Endothelial cell (in vitro differentiated cells): ENCODE results near the gene HDAC7. TPM values are rescaled to one million over a fixed set of nuclear protein-coding genes. Genes with fewer than 3 reads are reported as not detected.

Experiments used
- DNase-seq: peaks from one replicate; pipeline ENCODE4 v3.0.0; 2021; ENCODE audit warnings: low spot score
- H3K27ac Mint-ChIP-seq: one replicate; pipeline ENCODE4 v1.8.0; 2021; ENCODE audit warnings: mixed read lengths, inconsistent platforms; ENCODE audit not compliant: unreplicated experiment
- H3K27me3 Mint-ChIP-seq: one replicate; pipeline ENCODE4 v1.8.0; 2021; ENCODE audit warnings: mild to moderate bottlenecking, moderate library complexity, mixed read lengths, inconsistent platforms; ENCODE audit not compliant: unreplicated experiment
- H3K36me3 Mint-ChIP-seq: one replicate; pipeline ENCODE4 v1.8.0; 2021; ENCODE audit warnings: mild to moderate bottlenecking, low read depth, mixed read lengths, inconsistent platforms; ENCODE audit not compliant: unreplicated experiment
- H3K4me1 Mint-ChIP-seq: one replicate; pipeline ENCODE4 v1.8.0; 2021; ENCODE audit warnings: mild to moderate bottlenecking, mixed read lengths, inconsistent platforms; ENCODE audit not compliant: unreplicated experiment
- H3K4me3 Mint-ChIP-seq: one replicate; pipeline ENCODE4 v1.8.0; 2021; ENCODE audit warnings: mild to moderate bottlenecking, mixed read lengths, inconsistent platforms; ENCODE audit not compliant: unreplicated experiment
- H3K9me3 Mint-ChIP-seq: one replicate; pipeline ENCODE4 v1.8.0; 2021; ENCODE audit warnings: mixed read lengths, inconsistent platforms; ENCODE audit not compliant: unreplicated experiment
- CTCF ChIP-seq: fragments of 200-600 bp; sonication (generic); IDR thresholded peaks from one replicate; pipeline ENCODE4 v1.5.0; 2021; ENCODE audit warnings: antibody characterized with exemption; ENCODE audit not compliant: unreplicated experiment
- long read RNA-seq: library from polyadenylated mRNA; unstranded; transcript quantifications from one replicate; pipeline ENCODE4 v2.0.0, GENCODE V29; 2020; ENCODE audit not compliant: unreplicated experiment
- total RNA-seq: library from RNA; stranded (reverse); fragmentation: NEBNext Ultra II Directional; extraction: Animal tissue kit (Norgen Biotek cat#: 25700); gene quantifications from one replicate; pipeline ENCODE4 v1.2.1, GENCODE V29; 2021; ENCODE audit not compliant: unreplicated experiment

Gene HDAC7
- total RNA-seq: 387 TPM
- long read RNA-seq, partial matches to known transcripts: 12 of 23 reads
- long read RNA-seq, other reads (novel, unspliced or antisense): 10 of 23 reads

DNA sequence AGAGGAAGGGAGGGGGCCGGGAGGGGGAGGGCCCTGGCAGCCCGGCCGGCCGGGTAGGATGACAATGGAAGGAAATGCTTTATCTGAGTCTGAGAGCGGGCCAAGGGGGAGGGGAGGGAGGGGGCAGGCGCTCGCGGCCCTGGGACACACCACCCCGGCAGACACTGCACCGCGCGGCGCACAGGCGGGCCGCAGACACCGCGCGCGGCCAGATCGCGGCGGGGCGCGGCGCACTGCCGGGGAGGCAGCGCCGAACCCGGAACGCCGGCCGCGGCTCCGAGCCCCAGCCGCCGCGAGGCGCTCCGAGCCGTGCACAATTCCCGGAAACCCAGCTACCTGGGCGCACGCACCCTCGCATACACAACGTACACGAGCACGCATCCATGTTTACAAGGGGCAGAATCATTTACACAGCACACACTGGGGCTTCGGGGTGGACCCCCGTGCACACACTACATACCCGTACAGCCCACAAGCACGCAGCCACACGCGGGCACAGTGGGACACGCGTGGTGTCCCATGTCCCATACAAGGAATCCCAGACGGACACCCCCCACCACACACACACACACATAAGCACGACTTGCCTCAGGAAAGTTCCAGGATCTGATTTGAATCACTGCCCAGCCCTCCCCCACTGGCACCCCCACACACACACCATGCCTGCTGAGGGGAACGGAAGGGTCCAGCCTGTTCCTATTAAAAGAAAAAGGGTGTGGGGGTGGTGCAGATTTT, at the start of gene HDAC7:
Gene HDAC7, minus strand, starts transcription at position 8 of the 735 bp plus-strand sequence. CDS start 118 bp downstream, outside the sequence.
- Mint-ChIP-seq H3K4me3 (peak within 1 kb of the TSS; percentile 98), H3K36me3 (peaks cover 20% of the 10 kb centered on the region), H3K27ac (peak within 1 kb of the TSS; percentile 100), H3K4me1 (peaks cover 75% of the 10 kb centered on the region), H3K9me3 (no peaks in the 10 kb centered on the region), H3K27me3 (peaks cover 53% of the 10 kb centered on the region)
- peak; percentile 90 for DNase-seq
- TF ChIP-seq CTCF: no peak

GRCh38 chr12:47868552-47869031, 48.9 kb upstream of the HDAC7 start:
- no peak for DNase-seq
- no peaks in the 10 kb centered on the region for H3K9me3 Mint-ChIP-seq
- H3K27me3 Mint-ChIP-seq: peaks cover 12% of the 10 kb centered on the region
- H3K4me3 Mint-ChIP-seq: no peak overlapping the region
- no peak for TF ChIP-seq CTCF
- H3K4me1 Mint-ChIP-seq: peaks cover 6% of the 10 kb centered on the region
- H3K36me3 Mint-ChIP-seq: no peaks in the 10 kb centered on the region
- H3K27ac Mint-ChIP-seq: no peak overlapping the region

- no peak for DNase-seq
- no peak for TF ChIP-seq CTCF
- peaks cover 12% of the 10 kb centered on the region for H3K27me3 Mint-ChIP-seq
- peaks cover 6% of the 10 kb centered on the region for H3K4me1 Mint-ChIP-seq
- H3K36me3 Mint-ChIP-seq: no peaks in the 10 kb centered on the region
- H3K27ac Mint-ChIP-seq: no peak overlapping the region
- no peaks in the 10 kb centered on the region for H3K9me3 Mint-ChIP-seq
- H3K4me3 Mint-ChIP-seq: no peak overlapping the region
Measured at GRCh38 chr12:47868041-47868440, 48.3 kb upstream of the HDAC7 start.

- Mint-ChIP-seq H3K27me3 (peaks cover 12% of the 10 kb centered on the region), H3K27ac (no peak overlapping the region), H3K4me1 (peaks cover 6% of the 10 kb centered on the region), H3K4me3 (no peak overlapping the region), H3K36me3 (no peaks in the 10 kb centered on the region), H3K9me3 (no peaks in the 10 kb centered on the region)
- DNase-seq: no peak
- TF ChIP-seq CTCF: no peak
Measured at GRCh38 chr12:47867495-47867941, 47.8 kb upstream of the HDAC7 start.

DNA sequence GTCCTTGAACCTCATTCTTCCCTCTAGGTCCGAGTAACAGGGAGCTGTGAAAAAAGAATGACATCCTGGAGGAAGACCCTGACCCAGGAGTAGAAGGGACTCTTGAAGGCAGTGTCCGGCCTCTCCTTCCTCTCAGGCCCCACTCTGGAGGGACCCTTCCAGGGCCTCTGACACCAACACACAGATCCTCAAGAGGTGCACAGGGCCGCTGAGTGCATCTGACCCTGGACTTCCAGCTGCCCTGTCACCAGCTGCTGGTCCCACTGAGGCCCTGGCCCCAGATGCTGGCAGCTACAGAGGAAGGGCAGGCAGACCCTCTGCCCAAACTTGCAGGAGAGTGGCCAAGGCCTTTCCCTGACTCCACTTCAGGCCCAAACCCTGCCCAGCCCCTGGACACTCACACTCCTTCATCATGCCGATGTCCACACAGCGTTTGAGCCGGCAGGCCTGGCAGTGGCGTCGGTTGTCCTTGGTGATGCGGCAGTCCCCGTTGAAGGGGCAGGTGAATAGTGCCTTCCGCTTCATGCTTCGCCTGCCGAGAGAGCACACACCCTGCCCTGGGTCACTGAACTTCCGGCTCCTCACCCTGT, 45.0 kb upstream of the HDAC7 start:
- H3K4me3 Mint-ChIP-seq: no peak overlapping the region
- no peaks in the 10 kb centered on the region for H3K4me1 Mint-ChIP-seq
- H3K27ac Mint-ChIP-seq: peak overlapping the region; percentile 3
- TF ChIP-seq CTCF: no peak
- DNase-seq: no peak
- H3K27me3 Mint-ChIP-seq: peaks cover 8% of the 10 kb centered on the region
- H3K36me3 Mint-ChIP-seq: no peaks in the 10 kb centered on the region
- H3K9me3 Mint-ChIP-seq: no peaks in the 10 kb centered on the region
